Epithelial cell of proximal tubule (primary cell): Measurements from ENCODE around the gene ZNF222. TPM values are rescaled to one million over a fixed set of nuclear protein-coding genes. Genes with fewer than 3 reads are reported as not detected.

ENCODE experiments used
- DNase-seq: peaks from one replicate; pipeline ENCODE4 v3.0.0-alpha.2; 2011; ENCODE audit warnings: low read depth
- H3K4me3 ChIP-seq: 2 replicates; pipeline ENCODE4 v1.5.1; 2011; ENCODE audit warnings: low read depth, mild to moderate bottlenecking, low read length
- total RNA-seq: library from RNA; depleted of rRNA; stranded (reverse); fragments of >200 nt; gene quantifications from 2 replicates; pipeline ENCODE4 v1.2.3, GENCODE V29; 2015
- TF ChIP-seq, protein P1 (sequence below): conservative IDR thresholded peaks from 2 replicates; pipeline ENCODE4 v1.5.1; 2012; ENCODE audit warnings: low read depth, mild to moderate bottlenecking, low read length

Gene ZNF222
- total RNA-seq, 1 donor from 2014 or later = 3.7 TPM

DNA sequence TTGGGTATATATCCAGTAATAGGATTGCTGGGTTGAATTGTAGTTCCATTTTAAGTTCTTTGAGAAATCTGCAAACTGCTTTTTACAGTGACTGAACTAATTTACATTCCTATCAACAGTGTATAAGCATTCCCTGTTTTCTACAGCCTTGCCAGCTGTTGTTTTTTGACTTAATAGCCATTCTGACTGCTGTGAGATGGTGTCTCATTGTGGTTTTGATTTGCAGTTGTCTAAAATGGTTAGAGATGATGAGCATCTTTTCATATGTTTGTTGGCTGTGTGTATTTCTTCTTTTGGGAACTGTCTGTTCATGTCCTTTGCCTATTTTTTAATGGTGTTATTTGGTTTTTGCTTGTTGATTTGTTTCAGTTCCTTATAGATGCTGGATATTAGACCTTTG, 4.0 kb upstream of the ZNF222 start:
- DNase-seq = no peak
- no peak overlapping the region for H3K4me3 ChIP-seq
- TF ChIP-seq, protein P1, sequence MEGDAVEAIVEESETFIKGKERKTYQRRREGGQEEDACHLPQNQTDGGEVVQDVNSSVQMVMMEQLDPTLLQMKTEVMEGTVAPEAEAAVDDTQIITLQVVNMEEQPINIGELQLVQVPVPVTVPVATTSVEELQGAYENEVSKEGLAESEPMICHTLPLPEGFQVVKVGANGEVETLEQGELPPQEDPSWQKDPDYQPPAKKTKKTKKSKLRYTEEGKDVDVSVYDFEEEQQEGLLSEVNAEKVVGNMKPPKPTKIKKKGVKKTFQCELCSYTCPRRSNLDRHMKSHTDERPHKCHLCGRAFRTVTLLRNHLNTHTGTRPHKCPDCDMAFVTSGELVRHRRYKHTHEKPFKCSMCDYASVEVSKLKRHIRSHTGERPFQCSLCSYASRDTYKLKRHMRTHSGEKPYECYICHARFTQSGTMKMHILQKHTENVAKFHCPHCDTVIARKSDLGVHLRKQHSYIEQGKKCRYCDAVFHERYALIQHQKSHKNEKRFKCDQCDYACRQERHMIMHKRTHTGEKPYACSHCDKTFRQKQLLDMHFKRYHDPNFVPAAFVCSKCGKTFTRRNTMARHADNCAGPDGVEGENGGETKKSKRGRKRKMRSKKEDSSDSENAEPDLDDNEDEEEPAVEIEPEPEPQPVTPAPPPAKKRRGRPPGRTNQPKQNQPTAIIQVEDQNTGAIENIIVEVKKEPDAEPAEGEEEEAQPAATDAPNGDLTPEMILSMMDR = no peak

DNA sequence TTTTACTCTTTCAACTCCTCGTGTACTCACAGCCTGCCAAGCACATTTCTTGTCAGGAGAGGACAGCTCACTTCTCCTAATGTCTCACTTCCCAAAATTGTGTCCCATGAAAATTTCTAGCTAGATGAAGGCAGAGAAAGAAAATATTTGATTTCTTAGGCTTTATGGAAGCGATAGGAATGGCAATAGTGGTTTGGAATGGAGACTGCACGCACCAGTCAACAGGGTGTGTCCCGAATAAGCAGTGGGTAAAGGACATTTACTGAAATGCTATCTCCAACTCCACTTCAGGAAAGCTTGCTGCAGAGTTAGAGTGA, 321 bp upstream of the ZNF222 start:
- DNase-seq = no peak
- TF ChIP-seq, protein P1 = no peak
- H3K4me3 ChIP-seq = peak overlapping the region; percentile 99

DNA sequence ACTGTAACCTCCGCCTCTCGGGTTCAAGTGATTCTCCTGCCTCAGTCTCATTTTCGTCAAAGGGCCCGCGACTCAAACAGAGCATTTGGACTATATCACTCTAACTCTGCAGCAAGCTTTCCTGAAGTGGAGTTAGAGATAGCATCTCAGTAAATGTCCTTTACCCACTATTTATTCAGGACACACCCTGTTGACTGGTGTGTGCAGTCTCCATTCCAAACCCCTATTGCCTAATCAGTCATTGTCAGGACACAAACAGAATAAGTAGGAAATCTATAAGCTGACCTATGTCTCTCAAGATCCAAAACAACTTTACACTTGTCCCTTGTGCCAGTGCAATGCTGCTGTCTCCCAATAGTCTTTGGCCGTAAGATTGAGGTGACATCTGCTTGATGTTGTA, 1.4 kb downstream of the ZNF222 start:
- no peak for DNase-seq
- TF ChIP-seq, protein P1 = no peak
- H3K4me3 ChIP-seq = no peak overlapping the region

DNA sequence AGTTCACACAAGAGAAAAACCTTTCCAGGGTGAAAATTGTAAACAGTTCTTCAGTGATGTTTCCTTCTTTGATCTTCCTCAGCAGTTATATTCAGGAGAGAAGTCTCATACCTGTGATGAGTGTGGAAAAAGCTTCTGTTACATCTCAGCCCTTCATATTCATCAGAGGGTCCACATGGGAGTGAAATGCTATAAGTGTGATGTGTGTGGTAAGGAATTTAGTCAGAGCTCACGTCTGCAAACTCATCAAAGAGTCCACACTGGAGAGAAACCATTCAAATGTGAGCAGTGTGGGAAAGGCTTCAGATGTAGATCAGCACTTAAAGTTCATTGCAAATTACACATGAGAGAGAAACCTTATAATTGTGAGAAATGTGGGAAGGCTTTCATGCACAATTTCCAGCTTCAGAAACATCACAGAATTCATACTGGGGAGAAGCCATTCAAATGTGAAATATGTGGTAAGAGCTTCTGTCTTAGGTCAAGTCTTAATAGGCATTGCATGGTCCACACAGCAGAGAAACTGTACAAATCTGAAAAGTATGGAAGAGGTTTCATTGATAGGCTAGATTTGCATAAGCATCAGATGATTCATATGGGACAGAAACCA, 6.9 kb downstream of the ZNF222 start:
- DNase-seq = no peak
- no peak overlapping the region for H3K4me3 ChIP-seq
- TF ChIP-seq, protein P1 = no peak

GRCh38 chr19:44042147-44042546, 17.0 kb downstream of the ZNF222 start:
- TF ChIP-seq, protein P1 = no peak
- DNase-seq = no peak
- no peak overlapping the region for H3K4me3 ChIP-seq

DNA sequence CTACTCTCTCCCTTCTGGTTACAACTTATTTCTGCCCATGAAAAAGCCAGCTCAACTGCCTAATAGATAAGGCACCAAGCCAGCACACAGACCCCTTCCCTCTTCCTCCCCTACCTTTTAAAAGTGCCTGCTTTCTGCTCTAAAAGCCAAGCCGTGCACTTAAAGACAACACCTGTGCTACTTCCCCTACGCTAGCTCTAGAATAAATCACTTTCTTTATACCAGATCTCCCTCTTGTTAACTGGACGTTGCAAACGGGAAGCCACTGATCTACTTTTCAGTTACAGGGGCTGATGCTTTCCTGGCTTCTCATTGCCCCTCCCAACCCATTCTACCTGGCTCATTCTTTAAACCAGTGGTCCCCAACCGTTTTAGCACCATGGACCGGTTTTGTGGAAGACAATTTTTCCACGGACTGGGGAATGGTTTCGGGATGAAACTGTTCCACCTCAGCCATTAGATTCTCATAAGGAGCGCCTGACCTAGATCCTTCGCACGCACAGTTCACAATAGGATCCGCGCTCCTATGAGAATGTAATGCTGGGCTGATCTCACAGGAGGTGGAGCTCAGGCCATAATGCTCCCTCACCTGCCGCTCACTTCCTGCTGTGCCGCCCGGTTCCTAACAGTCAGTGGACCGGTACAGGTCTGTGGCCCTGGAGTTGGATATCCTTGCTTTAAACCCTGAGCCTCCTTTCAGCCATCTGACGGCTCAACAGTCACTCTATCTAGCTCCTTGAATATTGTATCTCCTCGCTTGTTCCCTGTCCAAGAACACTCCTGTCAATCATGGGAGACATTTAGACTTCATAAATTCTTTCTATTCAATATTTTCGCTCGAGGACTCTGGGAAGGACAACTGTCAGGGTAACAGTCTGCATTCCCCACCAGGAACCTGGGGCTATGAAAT, 25.8 kb downstream of the ZNF222 start:
- H3K4me3 ChIP-seq = peak overlapping the region; percentile 92
- TF ChIP-seq, protein P1 = no peak
- DNase-seq = no peak
